Measurements from ENCODE around the gene FAM124A.
"Not testable (repeated sequence)": the region's sequence is repeated elsewhere in the genome, so short reads cannot be mapped to it uniquely, and the experiment has no call there.

Gene FAM124A

DNA sequence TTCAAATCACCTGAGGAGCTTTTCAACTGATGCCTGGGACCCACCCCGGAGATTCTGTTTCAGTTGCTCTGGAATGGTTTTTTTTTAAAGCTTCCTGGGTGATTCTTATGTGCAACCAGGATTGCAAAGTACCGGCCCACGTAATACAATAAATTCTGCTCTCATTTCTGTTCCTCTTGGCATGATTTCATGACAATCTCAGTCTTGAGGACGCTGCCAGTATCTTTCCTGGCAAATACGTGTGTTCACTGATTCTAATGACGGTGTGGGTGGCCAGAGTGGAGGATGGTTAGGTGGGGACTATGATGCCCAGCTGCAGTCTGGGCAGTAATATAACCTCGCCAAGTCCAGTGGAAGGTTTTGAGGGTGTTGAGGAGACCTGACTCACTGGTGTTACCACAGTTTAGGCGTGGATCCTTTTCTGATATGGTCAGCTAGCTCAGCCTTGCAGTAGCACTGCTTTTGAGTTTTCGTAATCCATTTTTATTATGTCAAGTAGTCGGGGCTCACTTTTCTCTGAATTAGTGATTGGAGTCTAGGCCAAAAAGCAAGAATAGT is 49.4 kb downstream of the FAM124A start:
- DNase-seq (ENCODE audit: low read depth): no peak

DNA sequence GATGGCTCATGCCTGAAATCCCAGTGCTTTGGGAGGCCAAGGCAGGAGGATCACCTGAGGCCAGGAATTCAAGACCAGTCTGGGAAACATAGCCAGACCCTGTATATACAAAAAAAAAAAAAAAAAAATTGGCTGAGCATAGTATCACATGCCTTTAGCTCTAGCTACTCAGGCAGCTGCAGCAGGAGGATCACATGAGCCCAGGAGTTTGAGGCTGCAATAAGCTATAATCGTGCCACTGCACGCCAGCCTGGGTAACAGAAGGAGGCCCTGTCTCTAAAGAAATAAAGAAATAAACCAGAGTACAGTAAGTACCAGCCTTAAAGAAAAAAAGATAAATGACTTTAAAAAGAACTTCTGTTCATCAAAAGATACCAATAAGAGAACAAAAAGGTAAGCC is 52.9 kb downstream of the FAM124A start:
- DNase-seq (ENCODE audit: low read depth): no peak

DNA sequence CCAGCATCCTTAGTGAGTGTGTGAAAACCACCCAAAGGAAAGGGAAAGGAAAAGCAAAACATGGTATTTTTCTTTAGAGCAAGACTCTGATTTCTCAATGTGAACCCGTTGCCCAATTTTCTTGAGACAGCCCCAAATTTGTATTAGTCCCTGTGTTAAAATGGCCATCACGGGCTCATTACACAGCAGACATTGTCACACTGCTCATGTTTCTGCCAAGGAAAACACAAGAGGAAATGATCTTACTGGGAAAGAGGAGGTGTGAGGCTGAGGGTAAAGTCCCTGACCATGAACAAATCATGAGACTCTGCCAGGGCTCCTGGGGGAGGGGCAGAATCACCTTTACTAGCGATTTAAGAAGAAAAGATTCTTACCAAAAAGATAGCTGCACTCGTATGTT is 54.4 kb downstream of the FAM124A start:
- DNase-seq (ENCODE audit: low read depth): no peak

DNA sequence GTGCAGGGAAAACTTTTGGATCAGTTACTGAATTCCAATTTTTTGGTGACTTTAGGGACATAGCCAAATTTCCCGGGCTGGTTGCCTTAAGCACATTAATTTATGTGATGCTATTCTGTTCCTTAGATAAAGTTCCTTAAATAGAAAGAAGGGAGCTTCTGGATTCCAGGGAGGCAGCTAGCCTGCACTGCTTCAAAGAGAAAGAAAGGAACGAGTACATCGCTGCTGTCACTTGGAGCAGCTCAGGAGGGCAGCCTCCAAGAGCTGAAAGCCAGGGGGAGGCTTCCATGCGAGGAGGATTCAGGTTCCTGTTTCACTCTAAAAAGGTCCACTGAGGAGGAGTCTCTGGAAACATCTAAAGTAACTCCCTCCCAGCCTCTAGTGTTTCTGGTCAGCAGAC is 55.7 kb downstream of the FAM124A start:
- DNase-seq (ENCODE audit: low read depth): no peak

DNA sequence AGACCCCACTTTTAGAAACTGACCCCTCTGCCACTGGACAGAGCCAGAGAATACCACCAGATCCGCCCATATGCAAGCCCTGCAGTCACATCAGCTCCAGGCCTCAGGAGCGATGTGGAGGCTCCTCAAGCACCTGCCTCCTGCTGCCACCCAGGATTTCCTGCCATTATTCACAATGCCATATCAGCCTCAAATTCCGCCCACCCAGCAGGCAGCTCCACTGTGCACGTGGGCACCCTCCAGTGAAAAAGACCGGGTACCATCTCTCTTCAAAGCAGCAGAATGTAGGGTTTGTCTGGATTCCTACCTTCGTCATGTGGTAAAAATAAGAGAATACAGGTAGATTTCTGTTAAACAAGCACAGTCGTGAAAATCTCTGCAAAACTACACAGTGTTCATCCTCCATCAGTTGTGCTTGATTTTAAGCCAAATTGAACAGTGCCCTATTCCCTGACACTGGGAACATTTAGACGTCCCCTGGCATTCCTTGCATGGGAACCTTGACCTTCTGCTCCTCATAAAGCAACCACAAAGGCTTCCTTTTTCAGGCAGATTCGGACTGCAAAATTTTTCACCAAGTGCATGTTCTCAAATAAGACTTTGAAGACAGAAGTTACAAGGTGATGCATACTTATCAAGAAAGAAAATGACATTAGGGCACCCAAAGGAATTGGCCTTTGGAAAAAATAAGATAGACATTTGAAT is 56.4 kb downstream of the FAM124A start:
- no peak for DNase-seq (ENCODE audit: low read depth)

DNA sequence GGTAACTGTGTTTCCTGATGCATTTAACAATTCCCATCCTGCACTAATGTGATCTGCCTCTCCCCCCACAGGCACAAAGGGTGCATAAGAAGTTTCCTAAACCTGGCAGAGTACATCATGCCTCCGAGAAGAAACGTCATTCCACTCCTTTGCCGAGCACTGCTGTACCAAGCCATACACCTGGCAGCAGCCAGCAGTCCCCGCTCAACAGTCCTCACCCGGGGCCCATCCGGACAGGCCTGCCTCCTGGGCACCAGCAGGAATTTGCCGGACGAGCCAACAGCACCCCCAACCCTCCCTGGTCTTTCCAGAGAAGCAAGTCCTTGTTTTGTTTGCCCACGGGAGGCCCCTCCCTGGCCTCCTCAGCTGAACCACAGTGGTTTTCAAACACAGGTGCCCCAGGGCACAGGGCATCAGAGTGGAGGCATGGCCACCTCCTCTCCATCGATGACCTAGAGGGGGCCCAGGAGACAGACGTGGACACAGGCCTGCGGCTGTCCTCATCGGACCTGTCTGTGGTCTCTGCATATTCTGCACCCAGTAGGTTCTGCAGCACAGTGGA is 58.3 kb downstream of the FAM124A start:
- no peak for DNase-seq (ENCODE audit: low read depth)

DNA sequence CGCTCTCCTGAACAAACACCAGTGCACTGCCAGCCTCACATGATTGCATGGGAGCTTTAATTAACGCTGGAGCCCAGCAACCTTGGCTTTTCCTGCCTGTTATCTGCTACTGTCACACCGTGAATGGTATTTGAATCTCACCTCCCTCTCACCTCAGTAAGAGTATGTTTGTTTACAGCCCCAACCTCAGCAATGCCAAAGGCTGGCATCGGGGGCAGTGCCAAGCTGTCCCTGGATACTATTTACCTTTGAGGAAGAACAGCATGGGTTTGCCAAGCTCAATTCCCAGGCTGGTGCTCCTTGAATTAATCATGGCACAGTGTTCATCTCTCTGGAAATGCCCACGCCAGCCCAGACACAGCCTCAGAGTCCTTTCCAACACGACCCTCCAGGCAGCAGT is 60.1 kb downstream of the FAM124A start:
- DNase-seq (ENCODE audit: low read depth): no peak

DNA sequence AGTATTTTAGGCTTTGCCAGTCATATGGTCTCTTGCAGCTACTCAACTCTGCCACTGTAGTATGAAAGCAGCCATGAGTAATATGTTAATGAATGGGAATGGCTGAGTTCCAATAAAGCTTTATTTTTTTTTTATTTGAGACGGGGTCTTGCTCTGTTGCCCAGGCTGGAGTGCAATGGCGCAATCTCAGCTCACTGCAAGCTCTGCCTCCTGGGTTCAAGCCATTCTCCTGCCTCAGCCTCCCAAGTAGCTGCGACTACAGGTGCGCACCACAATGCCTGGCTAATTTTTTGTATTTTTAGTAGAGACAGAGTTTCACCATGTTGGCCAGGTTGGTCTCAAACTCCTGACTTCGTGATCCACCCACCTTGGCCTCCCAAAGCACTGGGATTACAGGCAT is 60.7 kb downstream of the FAM124A start:
- DNase-seq (ENCODE audit: low read depth): not testable (repeated sequence)

DNA sequence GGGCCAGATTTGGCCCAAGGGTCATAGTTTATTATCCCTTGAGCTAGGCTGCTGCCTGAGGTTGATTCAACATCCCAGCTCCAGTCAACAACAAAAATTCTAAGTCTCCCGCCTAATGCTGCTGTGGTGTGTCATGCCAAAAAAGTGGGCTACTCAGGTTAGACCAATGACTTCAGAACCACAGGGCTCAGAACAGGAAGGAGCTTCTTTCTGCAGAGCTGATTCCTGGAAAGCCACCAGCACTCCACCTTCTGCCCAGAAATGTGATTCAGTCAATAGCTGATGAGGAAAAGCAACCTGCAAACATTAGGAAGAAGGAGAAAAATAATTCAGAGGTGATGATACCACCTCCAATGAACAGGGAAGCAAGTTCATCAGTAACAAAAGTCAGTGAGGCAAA is 61.2 kb downstream of the FAM124A start:
- DNase-seq (ENCODE audit: low read depth): no peak

DNA sequence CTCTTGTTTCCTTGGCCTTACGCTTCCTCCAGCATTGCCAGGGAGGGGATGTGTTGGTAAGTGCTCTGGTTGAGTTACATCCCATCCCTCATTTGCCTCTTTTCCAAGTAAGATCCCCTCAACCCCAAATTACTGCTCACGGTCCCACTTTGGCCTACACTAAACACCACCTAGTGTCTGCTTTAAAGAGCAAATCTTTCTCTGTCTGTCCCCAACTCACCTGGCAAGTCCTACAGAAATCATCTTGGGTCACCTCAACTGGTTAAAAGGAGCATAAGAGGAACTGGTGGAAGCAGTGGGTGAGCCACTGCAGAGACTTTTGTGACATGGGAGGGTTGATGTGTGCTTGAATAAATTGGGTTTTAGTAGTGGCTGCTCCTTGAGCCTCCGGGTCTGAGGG is 62.1 kb downstream of the FAM124A start:
- no peak for DNase-seq (ENCODE audit: low read depth)

DNA sequence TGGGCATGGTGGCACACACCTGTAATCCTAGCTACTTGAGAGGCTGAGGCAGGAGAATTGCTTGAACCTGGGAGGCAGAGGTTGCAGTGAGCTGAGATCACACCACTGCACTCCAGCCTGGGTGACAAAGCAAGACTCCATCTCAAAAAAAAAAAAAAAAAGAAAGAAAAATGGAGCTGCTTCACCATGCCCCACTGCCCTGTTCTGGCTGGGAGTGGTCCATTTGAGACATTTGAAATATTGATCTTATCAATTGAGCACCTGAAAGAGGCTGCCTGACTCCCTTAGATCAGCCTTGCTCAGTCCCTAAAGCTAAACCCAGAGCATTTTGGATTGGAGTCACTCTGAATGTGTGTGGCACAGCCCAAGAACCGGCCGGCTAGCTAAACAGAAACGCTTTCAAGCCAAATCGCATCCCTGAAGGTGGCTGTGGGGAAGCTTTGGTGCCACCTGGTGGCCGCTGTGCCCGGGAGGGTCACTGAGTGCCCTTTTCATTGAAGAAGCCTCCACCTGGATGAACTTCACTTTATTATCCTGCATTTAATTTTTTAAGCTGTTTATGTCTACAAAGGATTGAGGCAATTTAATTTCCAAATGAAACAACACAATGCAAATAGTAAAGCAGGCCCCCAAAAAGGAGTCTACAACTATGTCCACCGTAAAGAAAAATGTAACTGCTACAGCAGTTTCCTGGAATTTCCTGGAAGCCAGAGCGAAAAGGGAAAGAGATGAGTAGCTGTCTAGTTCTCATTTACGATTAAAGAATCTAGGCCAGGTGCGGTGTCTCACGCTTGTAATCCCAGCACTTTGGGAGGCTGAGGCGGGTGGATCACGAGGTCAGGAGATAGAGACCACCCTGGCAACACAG is 64.2 kb downstream of the FAM124A start:
- DNase-seq (ENCODE audit: low read depth): peak; percentile 57

DNA sequence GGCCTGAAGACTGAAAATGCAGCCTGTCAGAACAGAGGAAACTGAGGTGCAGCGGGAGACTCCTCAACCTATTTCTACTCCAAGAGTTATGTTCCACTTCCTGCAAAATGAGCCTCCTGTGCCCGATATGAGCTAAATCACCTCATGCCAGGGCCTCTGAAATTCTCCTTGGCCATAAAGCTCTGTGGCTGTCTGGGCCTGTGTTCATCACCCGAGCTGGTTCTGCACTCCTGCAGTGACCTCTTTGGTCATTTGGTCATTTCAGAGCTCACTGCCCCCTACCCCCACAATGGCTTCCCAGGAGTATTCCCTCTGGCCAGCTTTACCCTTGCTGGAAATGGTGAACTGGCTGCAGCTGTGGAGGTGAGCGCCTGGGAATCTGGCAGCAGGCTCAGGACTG is 65.6 kb downstream of the FAM124A start:
- DNase-seq (ENCODE audit: low read depth): no peak

DNA sequence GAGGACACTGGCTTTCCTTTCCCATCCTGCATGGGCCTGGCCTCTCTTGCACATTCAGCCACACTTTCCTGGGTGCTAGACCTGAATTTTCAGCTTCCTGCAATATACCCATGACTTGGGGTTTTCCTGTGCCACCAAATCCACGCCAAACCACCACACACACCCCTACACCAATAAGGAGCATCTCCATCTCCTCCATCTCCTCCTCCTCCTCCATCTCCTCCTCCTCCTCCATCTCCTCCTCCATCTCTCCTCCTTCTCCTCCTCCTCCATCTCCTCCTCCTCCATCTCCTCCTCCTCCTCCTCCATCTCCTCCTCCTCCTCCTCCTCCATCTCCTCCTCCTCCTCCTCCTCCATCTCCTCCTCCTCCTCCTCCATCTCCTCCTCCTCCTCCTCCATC is 66.1 kb downstream of the FAM124A start:
- not testable (repeated sequence) for DNase-seq (ENCODE audit: low read depth)

DNA sequence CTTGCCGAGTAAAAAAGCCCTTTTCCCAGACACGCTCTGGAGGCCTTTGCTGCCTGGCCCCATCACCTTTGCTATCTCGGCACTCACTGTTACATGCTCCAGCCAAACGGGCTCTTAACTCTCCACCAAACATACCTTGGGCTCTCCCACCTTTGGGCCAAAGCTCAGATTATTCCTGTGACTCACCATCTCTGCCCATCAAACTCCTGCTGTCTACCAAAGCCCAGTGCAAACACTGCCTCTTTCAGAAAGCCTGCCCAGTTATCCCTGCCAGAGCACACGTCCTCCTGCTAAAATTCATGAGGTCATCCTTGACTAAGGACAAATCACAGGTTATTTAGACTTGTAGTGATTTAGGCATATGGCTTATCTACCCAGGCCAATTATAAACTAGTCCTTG is 69.1 kb downstream of the FAM124A start:
- DNase-seq (ENCODE audit: low read depth): no peak

DNA sequence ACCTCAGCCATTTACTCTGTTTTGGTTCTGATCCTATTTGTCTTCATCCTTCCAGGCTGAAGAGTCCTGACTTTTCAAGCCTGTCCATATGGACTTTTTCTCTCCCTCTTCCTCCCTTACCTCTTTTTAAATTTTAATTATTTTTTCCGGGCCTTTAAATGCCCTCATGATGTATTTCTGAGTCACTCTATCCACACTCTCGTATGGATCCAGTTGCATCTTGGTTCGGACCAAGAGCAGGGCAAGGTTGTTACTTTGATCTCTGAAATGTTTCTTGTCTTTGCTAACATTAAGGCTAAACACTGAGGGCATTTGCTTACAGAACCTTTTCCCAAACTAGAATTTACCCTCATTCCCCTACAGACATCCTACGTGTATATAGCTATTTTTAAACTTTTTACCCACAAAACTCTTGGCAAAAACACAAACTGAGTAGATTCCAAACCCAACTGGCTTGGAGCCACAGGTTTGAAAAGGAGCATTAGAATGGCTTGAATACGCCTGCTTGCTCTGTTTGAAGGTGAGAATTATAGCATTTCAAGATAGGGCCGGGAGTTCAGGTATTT is 69.9 kb downstream of the FAM124A start:
- no peak for DNase-seq (ENCODE audit: low read depth)

DNA sequence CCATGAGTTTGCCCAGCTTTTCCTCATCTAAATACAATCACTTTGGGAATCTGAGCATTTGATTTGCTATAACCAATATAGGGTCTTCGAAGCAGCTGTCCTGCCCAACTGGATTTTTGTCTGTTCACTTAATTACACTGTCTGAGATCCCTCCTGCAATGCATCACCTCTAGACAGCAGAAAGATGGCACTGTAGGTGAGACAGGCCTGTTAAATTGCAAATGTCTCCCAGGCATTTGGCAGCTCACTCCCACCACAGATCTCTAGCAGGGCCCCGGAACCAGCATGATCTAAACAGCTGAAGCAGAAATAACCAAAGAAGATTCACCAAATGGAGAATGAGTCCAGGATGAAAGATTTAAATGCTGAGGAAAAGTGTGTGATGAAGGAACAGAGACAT is 75.4 kb downstream of the FAM124A start:
- DNase-seq (ENCODE audit: low read depth): no peak

DNA sequence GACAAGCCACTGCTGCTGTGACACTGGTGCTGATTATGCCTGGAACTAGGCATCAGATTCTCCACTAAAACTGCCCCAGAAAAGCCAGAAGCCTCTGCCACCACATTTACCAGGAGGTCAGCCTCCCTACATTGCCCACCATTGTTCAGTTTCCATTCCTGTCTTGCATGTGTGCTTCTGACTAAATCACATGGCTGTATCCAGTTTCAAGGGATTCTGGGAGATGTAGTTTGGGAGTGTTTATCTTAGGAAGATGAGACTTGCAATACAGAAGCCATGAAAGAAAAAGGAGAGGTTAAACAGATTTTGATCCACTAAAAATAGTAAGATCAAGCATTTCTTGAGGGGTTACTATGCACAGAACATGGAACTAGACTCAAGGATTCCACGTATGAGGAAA is 76.6 kb downstream of the FAM124A start:
- DNase-seq (ENCODE audit: low read depth): no peak

DNA sequence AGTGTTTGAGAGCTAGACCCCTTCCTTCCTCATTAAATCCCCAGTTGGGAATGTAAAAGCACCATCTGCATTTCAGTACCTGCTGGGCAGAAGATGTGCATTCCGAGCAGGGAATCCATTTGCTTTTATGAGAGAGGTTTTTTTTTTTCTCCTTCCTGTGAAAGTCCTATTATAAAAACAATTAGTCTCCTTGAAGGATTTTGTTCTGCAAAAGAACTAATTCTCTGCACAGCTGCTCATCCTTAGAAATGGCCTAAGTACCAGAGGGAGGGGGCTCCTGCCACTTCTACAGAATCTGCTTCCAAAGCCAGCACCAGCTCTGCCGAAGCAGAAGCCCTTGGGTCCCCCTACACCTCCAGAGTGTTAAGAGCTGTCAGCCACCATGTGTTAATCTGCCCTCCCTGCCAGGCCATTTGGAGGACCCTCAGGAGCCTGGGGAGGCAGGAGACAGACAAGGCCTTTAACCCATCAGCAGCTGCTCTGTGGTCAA is 80.9 kb downstream of the FAM124A start:
- no peak for DNase-seq (ENCODE audit: low read depth)

DNA sequence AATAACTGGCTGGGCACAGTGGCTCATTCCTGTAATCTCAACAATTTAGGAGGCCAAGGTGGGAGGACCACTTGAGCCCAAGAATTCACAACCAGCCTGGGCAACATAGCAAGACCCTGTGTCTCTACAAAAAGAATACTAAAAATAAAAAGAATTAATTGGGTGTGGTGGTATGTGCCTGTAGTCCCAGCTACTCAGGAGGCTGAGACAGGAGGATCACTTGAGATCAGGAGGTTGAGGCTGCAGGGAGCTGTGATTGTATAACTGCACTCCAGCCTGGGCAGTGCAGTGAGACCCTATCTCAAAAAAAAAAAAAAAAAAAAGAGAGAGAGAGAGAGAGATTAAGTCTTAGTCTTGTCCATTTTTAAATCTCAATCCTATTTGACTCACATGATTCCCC is 81.7 kb downstream of the FAM124A start:
- no peak for DNase-seq (ENCODE audit: low read depth)

DNA sequence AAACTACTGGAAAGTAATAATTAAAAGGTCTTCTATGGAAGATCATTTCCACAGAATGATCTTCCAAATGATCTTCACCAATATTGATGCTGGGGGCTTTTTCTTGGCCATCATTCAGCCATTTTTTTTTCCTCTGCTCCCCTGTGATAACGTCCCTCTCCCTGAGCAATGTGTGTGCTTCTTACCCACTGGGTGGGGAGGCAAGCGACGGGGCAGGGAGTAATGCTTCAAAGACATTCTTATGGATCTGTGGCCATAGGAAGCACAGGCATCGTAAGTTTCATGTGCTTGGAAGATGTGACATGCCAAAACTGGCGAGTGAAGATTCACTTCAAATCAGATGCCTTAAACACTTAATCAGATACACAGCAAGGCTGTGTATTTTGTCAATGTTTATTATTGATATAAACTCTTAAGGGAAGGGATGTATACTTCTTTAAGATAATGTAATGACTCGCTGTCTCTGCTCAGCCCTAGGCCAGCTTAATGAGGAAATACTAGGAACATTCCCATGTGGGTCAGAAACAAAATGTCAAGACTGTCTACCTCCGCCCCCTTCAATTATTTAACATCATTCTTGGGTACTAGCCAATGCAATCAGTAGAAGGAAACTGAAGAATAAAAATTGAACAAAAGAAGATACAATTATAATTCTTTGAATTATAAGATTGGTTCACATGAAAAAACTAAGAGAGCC is 83.2 kb downstream of the FAM124A start:
- no peak for DNase-seq (ENCODE audit: low read depth)

DNA sequence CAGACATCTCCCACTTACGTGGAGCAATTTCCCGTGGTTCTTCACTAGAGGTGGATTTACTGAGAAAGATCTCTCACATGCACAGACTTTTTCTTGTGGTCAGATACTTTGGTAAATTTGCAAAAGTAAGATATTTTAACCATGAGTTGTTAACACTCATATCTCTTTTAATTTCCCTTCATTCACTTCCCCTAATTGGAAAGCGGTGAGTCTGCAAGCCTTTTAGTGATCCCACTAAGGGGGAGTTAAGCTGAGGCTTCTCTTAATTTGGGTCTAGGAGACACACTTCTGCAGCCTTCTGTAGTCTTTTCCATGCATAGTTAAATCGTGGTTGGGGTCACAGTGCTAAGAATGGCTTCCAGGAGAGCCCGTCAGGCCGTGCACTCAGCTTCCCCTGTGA is 86.6 kb downstream of the FAM124A start:
- DNase-seq (ENCODE audit: low read depth): no peak

DNA sequence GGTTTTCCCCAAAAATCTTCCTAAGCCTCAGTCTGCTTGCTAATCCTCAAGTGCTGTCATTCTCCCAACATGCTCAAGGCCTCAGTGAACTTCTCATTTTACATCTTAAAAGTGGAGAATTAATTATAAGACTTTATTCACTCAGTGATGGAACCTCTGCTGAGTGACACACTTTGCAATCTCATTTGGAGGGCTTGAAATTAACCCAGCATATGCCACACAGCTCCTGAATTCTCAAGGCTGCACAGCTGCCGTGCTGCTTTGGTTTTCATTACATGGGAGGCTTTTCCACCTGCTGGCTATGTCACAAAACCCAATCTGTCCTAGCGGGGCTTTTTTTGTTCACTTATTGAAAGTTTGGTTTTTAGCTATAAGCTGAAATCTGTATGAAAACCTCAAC is 89.0 kb downstream of the FAM124A start:
- no peak for DNase-seq (ENCODE audit: low read depth)
